Spleen (tissue), 11 donors: ENCODE results near the gene FTHL17. TPM values are rescaled to one million over a fixed set of nuclear protein-coding genes. Genes with fewer than 3 reads are reported as not detected.

Experiments
- DNase-seq: peaks from one replicate; pipeline ENCODE4 v3.0.0-alpha.2; 2020
- H3K27ac ChIP-seq, 8 donors: fragments of 200-600 bp; sonication (generic) in 7 of 8; 1 replicate in 4 of 8; 2 replicates in 4 of 8; pipeline versions ENCODE4 v1.5.0 to v1.8.0; 2016 to 2021; ENCODE audit warnings: inconsistent platforms in 4 of 8, mild to moderate bottlenecking in 4 of 8, moderate library complexity in 1 of 8
- H3K27me3 ChIP-seq, 7 donors: fragments of 200-600 bp; sonication (generic) in 6 of 7; replicated peaks in 1 of 7; 1 replicate in 4 of 7; 2 replicates in 3 of 7; pipeline versions ENCODE4 v1.5.0 to v1.8.0; 2016 to 2021; ENCODE audit warnings: inconsistent platforms in 3 of 7, mild to moderate bottlenecking in 1 of 7
- H3K36me3 ChIP-seq, 6 donors: fragments of 200-600 bp; sonication (generic) in 5 of 6; 1 replicate in 4 of 6; 2 replicates in 2 of 6; pipeline versions ENCODE4 v1.5.0 to v1.8.0; 2016 to 2021; ENCODE audit warnings: inconsistent platforms in 2 of 6
- H3K4me1 ChIP-seq, 6 donors: fragments of 200-600 bp; sonication (generic) in 5 of 6; 1 replicate in 3 of 6; 2 replicates in 3 of 6; pipeline versions ENCODE4 v1.5.0 to v1.8.0; 2016 to 2021; ENCODE audit warnings: inconsistent platforms in 3 of 6
- H3K4me3 ChIP-seq, 8 donors: fragments of 200-600 bp; sonication (generic) in 7 of 8; 1 replicate in 4 of 8; 2 replicates in 4 of 8; pipeline versions ENCODE4 v1.5.0 to v1.8.0; 2016 to 2021; ENCODE audit warnings: inconsistent platforms in 4 of 8, mild to moderate bottlenecking in 4 of 8, moderate library complexity in 2 of 8
- H3K9me3 ChIP-seq, 8 donors: fragments of 200-600 bp; sonication (generic) in 7 of 8; 1 replicate in 4 of 8; 2 replicates in 4 of 8; pipeline versions ENCODE4 v1.5.0 to v1.8.0; 2016 to 2021; ENCODE audit warnings: inconsistent platforms in 4 of 8
- CTCF ChIP-seq, 11 experiments: fragments of 200-600 bp in 7 of 11; fragments of 450-650 bp in 4 of 11; sonication (generic) in 4 of 11; IDR thresholded peaks in 8 of 11; conservative IDR thresholded peaks in 3 of 11; 1 replicate in 7 of 11; 2 replicates in 4 of 11; pipeline versions ENCODE4 v1.4.0 to v1.8.0; 2016 to 2021; ENCODE audit warnings: antibody characterized with exemption in 11 of 11, inconsistent platforms in 4 of 11, mild to moderate bottlenecking in 1 of 11
- POLR2A ChIP-seq, 3 donors: fragments of 450-650 bp; IDR thresholded peaks; one replicate each; pipeline ENCODE4 v1.5.1; 2017; ENCODE audit warnings: antibody characterized with exemption in 3 of 3, mild to moderate bottlenecking in 1 of 3
- POLR2AphosphoS5 ChIP-seq, 3 donors: sonication (generic); formaldehyde crosslinking; IDR thresholded peaks; one replicate each; pipeline ENCODE4 v1.5.1; 2017; ENCODE audit warnings: antibody characterized with exemption in 3 of 3
- WGBS, 5 donors: extraction: QIAGEN DNeasy Blood & Tissue Kit in 3 of 5; methylation state at CpG; one replicate each; pipeline versions ENCODE4 v1.1.5 to v1.1.7; 2013 to 2018; 5-methylcytosine and 5-hydroxymethylcytosine counted together
- intact Hi-C: fragments of 100-400 bp; cut with DNase I; formaldehyde crosslinking; loops from one replicate; pipeline ENCODE4 v1.15.0; 2023; ENCODE audit warnings: low total_unique reads
- polyA plus RNA-seq, 3 donors: library from polyadenylated mRNA; stranded (reverse); fragments of 200-250 nt; gene quantifications; one replicate each; pipeline ENCODE4 v1.2.1, GENCODE V29; 2013
- total RNA-seq, 7 donors: library from RNA; depleted of rRNA in 3 of 7; stranded (reverse); fragments of >200 nt in 3 of 7; fragmentation: NEBNext Ultra II Directional in 4 of 7; extraction: Animal tissue kit (Norgen Biotek cat#: 25700) in 4 of 7; gene quantifications; one replicate each; pipeline versions ENCODE4 v1.1.0 to v1.2.1, GENCODE V29; 2016 to 2021
- donor health status: healthy with polysubstance abuse.
- donor health status: DM: no; HTN: no; CAD: no; lungs with moderate emphysema.
- donor health status: DM: no; HTN: no; CAD: no.
- donor health status: Bipolar disorder and iron deficiency.
- donor health status: healthy.
- donor health status: DM: no; HTN: no; CAD: no.
- donor health status: DM: yes; HTN: yes; CAD: no.

The FTHL17 gene
- total and polyA plus RNA-seq, 10 donors = not detected

- H3K36me3 ChIP-seq = no peaks in the 10 kb centered on the region
- WGBS, 5 donors = 0 to 48% (median 36%) methylated on average over 1 to 3 of the region's 3 CpGs
- peaks cover 0 to 11% (median 0%) of the 10 kb centered on the region in 7 donors for H3K27me3 ChIP-seq
- no peak overlapping the region for H3K27ac ChIP-seq
- no peak overlapping the region for H3K4me3 ChIP-seq
- intact Hi-C loops = no loop called here
- no peaks in the 10 kb centered on the region for H3K4me1 ChIP-seq
- no peak for TF ChIP-seq POLR2AphosphoS5 (IDR thresholded peaks at IDR 0.05)
- no peak for TF ChIP-seq POLR2A (IDR thresholded peaks at IDR 0.05)
- TF ChIP-seq CTCF (IDR thresholded peaks at IDR 0.05 in 8 of 11, conservative IDR thresholded peaks at IDR 0.05 in 3 of 11) = peak in 9 of 11 experiments; percentile 19 to 56 (median 44)
- no peak for DNase-seq
- no peaks in the 10 kb centered on the region for H3K9me3 ChIP-seq
Observed at GRCh38 chrX:31036895-31037294, 34.9 kb downstream of the FTHL17 start.

GRCh38 chrX:31027351-31027750, 44.5 kb downstream of the FTHL17 start:
- intact Hi-C loops = no loop called here
- peaks cover 0 to 6% (median 0%) of the 10 kb centered on the region in 7 donors for H3K27me3 ChIP-seq
- no peaks in the 10 kb centered on the region for H3K4me1 ChIP-seq
- no peak for TF ChIP-seq POLR2AphosphoS5 (IDR thresholded peaks at IDR 0.05)
- TF ChIP-seq POLR2A (IDR thresholded peaks at IDR 0.05) = no peak
- TF ChIP-seq CTCF (IDR thresholded peaks at IDR 0.05 in 8 of 11, conservative IDR thresholded peaks at IDR 0.05 in 3 of 11) = no peak
- H3K4me3 ChIP-seq = no peak overlapping the region
- no peaks in the 10 kb centered on the region for H3K36me3 ChIP-seq
- H3K9me3 ChIP-seq = peaks cover 0 to 3% (median 0%) of the 10 kb centered on the region in 8 donors
- DNase-seq = no peak
- no peak overlapping the region for H3K27ac ChIP-seq

- Histone ChIP-seq H3K27ac (no peak overlapping the region), H3K4me1 (no peaks in the 10 kb centered on the region), H3K36me3 (no peaks in the 10 kb centered on the region), H3K4me3 (no peak overlapping the region), H3K27me3 (peaks cover 0 to 6% (median 0%) of the 10 kb centered on the region in 7 donors), H3K9me3 (peaks cover 0 to 12% (median 0%) of the 10 kb centered on the region in 8 donors)
- TF ChIP-seq POLR2AphosphoS5 (IDR thresholded peaks at IDR 0.05) (no peak), CTCF (IDR thresholded peaks at IDR 0.05 in 8 of 11, conservative IDR thresholded peaks at IDR 0.05 in 3 of 11) (no peak), POLR2A (IDR thresholded peaks at IDR 0.05) (no peak)
- DNase-seq = no peak
- intact Hi-C loops = no loop called here
- 80 to 100% (median 87%) methylated on average over 1 of the region's 1 CpG for WGBS, 5 donors
Observed at GRCh38 chrX:31024866-31025265, 47.0 kb downstream of the FTHL17 start.

GRCh38 chrX:31021537-31021936, 50.3 kb downstream of the FTHL17 start:
- WGBS, 5 donors = 47 to 60% (median 51%) methylated on average over 2 of the region's 2 CpGs
- Histone ChIP-seq H3K36me3 (no peaks in the 10 kb centered on the region), H3K27me3 (no peaks in the 10 kb centered on the region), H3K4me1 (no peaks in the 10 kb centered on the region), H3K27ac (no peak overlapping the region), H3K4me3 (no peak overlapping the region), H3K9me3 (peaks cover 0 to 12% (median 0%) of the 10 kb centered on the region in 8 donors)
- TF ChIP-seq CTCF (IDR thresholded peaks at IDR 0.05 in 8 of 11, conservative IDR thresholded peaks at IDR 0.05 in 3 of 11) = no peak
- TF ChIP-seq POLR2A (IDR thresholded peaks at IDR 0.05) = no peak
- TF ChIP-seq POLR2AphosphoS5 (IDR thresholded peaks at IDR 0.05) = no peak
- no peak for DNase-seq
- intact Hi-C loops = no loop called here

Other genes starting within 250 kb of the FTHL17 start
- gene TAB3, start 182.8 kb downstream of the FTHL17 start, total RNA-seq = 10 to 100 TPM; 17.7 to 52.5 (median 23.8) TPM
- 1 to 10 TPM; 5.5 to 7.3 (median 6.8) TPM for gene TAB3, start 182.8 kb downstream of the FTHL17 start, polyA plus RNA-seq